ENCODE measurements around the gene FOXP1.

The FOXP1 gene

DNA sequence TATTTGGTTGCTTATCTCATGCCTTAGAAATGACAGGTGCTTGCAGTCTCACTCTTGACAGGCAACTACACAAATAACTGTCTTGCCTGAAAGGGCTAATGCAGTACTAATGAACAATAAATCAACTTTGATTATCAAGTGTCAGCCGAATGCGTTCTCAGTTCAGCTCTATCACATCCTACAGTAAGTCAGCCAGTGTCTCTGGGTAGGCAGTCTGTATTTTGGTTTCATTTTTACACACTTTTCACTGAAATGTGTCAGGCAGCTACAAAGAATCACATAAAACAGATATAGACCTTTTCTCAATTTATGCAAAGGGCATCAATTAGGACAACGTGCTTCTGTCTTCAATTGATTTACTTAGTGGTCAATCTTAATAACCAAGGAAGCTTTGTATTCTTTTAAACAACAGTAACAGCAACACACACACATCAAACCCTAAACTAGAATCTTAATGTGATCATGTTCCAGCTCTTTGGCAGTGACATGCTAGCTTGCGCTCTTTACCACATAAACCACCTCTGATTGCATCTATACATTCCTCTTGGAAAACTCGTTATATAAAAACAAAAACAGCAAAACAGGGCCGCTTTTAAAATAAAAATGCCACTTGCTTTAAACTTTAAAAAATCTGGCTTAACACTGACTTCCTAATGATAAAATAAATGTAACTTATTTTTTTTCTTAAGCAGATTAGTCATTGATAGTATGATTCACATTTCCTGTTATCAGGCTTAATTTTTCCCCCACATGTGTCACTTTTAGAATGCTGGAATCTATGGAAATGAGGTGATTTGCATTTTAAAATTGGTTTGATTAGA lies 520.4 kb downstream of the FOXP1 start:
- DNase-seq, result no peak

DNA sequence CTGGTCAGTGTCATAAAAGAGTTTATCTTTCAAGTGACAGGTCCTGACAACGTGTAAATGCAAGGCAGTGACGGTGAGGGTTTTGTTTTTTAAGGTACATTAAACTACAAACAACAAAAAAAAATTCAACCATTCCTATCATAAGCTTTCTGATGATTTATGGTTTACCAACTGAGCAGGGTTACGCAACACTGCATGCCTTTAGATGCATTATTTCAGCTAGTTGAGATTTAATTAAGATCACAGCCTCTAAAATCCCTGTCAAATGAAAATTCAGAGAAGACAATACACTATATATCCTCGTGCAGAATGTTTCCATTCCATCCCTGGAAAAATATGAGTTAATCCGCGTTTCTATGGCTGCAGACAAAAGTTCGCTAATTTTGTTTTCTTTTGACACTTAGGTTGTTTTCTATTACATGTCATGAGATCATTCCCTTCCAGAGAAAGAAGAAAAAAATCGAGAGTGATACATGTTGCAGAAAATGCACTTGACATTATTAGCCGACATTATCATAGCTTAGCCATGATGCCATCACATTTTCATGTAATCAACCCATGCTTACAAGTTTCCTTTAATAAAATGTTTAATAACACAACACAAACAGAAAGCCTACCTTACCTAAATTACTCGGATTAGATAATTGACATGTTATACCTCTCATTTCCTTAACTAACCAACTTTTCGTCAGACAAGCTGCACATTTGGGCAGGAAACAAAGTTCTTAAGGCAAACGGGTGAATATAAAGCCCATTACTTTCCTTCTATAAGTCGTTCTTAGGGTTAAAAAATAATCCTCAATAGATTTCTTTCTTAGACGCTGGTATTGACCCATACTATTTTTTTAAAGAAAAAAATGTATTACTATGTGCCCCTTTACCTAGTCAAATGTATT lies 521.2 kb downstream of the FOXP1 start:
- DNase-seq, result no peak

DNA sequence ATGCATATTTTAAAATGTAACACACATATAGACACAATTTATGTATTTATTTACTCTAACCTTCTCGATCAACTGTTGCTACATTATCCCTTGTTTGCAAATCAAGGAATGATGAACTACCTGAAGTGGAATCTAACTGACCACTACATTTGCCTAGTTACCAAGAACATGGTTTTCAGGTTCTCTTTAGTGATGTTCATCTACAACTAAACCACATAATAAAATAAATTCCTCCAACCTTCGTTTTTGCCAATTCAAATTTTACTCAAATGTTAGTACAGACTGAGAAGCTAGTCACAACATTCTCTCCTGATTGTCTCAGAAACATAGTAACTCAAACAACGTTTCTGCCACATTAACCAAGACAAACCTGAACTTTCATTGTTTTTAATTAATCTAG lies 521.9 kb downstream of the FOXP1 start:
- no peak for DNase-seq

DNA sequence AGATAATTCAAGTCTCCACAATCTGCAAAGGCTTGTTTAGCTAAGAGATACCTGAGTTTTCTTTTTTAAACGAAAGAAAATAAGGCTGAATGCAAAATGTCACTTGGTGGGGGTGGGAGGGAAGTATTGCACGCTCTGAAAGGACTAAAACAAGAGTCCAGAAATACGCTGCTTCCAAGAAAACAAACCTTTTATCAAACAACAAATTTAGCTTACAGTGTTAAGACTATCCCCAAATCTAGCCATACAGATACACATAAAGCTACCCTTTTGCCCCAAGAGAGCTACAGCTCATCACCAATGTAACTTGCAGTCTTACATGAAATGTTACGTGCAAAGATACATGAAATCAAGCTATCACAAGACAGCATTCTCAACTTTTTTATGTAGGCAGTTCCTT lies 522.5 kb downstream of the FOXP1 start:
- DNase-seq, result no peak

DNA sequence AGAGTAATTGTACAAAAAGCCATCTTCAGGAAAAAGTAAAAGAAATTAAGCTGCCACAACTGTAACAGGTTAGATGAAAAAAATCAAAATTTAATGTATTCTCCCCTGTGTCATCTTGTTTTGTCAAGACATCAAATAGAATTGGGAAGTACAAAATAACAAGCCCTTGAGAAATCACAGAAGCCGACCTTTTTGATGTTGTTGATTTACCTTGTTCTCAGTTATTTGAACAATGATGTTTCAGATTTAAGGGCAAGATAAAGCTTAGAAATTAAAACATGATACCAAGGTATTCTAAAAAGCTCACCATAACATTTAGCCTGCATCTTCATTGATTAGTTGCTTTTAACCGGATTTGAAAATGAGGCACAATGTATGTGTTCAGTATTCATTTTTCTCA lies 523.0 kb downstream of the FOXP1 start:
- DNase-seq, result no peak

DNA sequence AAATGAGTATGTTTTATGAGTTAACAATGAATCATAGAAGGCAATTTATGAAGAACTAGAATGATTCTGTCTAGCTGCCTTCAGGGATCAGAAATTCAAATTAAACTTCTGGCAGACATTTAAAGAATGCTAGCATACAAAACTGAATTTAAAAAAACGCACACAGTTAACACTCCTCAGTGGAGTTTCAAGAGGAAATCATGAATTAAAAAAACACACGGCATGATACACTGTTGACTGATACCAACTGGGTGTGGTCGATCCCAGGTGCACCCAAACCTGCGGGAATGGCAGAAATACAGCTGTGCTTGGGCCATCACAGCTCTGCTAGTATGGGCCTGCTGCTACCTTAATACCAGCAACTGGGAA lies 526.0 kb downstream of the FOXP1 start:
- DNase-seq, result no peak

DNA sequence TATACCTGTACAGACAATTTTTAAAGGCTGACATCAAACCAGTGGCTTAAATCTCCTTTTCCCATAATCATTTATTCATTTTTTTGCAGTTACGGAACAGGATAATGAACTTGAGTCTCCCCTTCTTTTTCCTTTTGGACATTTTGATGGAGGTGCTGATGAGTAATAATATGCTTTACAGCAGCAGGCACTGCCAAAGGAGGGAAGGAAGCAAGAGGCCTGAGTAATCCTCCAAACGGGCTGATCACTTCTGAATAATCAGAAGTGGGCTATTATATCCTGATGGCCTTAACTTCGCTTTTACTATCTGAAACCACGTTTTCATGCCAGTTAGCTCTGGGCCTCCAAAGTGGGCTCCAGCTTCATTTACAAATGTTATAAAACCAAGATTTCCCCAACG lies 527.2 kb downstream of the FOXP1 start:
- DNase-seq, result no peak

DNA sequence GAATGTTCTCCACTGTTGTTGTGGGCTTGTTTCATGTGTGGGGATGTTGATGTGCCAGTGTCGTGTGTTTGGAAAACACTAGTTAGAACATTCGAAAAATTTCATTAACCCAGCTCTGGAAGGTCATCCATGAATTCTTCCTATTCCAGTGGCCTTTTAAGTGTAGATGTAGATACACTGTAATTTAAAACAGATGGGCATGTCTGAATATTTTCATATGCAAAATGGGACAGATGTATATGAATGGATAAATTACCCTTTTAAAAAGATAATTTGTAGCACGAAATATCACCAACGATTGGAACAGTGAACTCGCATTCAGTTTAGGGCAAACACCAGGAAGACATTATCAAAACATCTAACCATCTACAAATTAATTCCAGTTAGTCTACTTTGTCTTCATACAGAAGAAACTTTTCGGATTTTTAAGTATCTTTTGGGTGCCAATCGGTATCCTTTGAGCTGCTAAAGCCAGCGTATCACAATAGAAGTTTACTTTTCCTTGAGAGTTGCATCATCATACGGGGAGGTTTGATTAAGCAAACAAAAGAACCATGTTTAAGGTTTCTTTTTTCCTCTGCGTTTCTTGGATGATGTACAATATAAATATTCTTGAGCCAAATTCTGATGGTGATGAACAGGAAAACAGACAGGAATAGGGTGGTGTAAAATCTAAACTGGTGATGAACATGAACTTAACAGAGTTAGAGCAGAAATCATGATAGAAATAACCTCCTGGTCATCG lies 528.1 kb downstream of the FOXP1 start:
- DNase-seq, result no peak

DNA sequence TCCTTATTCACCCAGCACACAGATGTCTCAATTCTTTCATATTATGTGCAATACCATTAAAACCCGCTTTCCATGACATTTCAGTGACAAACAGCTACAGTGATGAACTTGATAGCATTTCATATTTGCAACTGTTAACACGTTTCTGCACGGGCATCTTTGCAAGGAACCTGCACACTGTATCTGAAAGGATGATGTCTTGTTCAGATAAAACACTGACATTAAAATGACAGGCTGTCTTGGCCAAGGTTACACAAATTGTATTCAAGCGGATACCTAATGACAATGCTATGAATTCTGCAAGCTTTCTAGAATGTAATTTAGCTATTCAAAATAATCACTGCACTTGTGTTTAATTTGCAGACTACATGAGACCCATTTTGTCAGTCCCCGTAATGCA lies 529.2 kb downstream of the FOXP1 start:
- DNase-seq, result no peak

DNA sequence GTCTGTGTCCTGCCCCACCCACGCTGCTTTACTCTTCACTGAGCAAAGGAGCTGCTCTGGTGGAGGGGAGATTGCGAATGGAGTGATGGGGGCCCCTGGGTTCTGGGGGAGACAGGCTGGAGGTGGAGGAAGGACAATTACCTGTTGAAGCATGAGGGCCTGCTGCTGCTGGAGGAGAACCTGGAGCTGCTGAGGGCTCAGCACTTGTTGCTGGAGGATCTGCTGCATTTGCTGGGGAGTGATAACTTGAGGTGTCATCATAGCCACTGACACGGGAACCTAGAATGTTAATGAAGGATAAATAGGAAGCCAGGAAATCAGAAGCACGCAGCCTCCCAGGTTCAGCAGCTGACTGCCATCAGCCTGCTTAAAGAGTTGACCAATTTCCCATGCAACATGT lies 530.0 kb downstream of the FOXP1 start:
- no peak for DNase-seq

DNA sequence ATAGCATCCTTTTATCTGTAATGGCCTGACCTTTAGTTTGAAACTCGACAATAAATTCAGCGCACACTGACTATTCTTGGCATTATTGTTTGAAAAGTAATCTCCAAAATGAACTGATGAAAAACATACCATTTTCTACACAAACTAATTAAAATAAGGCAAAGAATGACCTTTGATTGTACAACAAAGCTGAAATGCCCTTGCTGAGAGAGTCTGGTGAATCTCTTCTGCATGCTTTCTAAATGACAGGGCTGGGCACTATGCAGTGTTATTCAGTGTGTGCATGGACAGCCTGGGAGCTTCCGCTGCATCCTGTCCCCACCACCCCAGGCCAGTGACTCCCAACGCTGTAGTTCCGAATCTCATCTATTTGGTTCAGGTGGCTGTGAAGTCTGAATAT lies 530.8 kb downstream of the FOXP1 start:
- DNase-seq, result no peak

DNA sequence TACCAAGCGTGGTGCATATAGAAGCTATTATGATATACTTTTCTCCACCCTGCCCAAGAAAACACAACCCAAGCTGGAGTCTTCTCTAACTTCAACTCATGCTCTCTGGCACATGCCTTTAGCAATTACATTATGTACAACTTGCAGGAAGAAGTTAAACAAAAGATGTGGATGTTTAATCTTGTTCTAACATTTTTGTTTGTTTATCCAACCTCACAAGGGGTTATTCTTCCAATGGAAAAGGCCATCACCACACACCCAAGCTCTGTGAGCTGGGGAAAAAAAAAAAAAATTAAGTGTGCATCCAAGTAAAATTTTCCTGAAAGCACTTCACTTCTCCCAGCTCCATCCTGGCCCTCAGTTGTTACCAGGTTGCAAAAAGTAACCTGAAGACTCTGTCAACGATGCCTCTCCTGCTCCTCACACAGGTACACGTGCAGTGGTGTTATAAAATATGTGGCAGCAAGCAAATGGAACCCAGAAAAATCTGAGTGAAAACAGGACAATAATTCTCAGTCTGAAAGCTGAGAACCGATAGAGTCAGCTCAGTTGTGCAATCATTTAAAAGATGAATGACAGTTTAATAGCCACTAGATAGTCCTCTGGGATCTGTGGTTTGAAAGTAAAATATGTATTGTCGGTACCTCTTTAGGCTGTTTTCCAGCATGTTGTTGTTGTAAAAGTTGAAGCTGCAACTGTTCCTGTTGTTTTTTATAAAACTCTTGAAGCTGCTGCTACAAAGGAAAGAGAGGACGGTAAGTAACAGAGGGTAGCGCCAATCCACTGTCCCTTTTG lies 531.4 kb downstream of the FOXP1 start:
- no peak for DNase-seq

DNA sequence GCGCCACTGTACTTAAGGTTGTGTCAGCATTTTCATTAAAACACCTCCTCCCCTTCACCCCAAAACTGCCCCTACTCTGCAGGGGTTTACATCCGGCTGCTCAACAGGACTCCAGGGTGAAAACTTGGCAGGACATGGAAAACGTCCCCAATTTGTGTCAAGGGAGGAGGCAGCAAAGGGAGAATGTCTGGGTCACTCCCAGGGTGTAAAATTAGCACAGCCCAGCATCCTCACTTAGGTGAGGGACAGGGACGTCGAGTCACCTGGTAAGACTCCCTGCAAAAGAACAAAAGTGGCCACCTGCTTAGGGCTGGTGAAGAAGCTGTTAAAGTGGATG lies 532.3 kb downstream of the FOXP1 start:
- no peak for DNase-seq

DNA sequence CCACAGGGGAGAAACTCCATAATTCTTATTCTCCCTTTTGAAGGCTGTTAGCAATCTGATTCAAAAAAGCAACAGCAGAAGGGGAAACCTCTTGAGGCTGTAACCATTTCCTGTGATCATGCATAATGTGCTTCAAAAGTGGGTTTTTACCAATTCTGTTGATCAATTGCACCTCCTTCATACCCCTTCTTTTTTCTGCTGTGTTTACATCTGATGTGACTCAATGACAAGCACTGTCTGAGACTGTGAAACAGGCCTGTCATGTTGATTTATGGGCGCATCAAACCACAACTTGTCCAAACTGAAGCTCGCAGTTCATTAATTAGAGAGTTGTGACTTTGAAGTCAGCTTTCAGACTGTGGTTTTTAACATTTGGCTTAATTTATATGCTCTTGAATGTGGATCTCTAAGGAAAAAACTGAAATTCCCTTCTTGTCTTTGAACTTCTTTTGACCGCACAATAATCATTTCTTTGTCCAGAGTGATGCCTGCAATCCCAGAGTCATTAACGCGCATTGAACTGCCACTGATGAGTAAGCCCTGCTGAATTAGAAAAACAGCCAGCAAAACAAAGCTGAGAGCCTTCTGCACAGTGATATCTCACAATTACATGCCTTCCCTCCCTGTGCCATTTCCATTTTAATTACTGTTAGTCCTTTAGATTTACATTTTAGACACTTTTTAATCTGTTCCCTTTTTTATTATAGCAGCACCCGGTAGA lies 532.8 kb downstream of the FOXP1 start:
- DNase-seq, result no peak

DNA sequence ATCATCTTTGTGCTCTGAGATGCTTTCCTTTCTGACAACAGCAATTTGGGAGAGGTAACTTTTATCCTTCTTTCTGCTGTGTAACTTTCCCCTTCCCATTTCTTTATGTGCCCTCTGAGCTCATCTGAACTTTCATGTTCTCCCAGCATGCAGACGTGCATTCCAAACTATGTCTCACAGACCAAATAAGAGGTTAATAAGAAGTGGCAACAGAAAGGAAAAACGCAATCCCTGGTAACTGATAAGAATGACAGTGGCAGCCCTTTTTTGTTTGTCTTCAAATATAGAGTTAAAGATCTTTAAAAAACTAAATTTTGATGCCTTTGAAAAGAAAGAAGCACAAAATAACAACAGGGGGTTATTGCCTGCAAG lies 533.4 kb downstream of the FOXP1 start:
- no peak for DNase-seq

DNA sequence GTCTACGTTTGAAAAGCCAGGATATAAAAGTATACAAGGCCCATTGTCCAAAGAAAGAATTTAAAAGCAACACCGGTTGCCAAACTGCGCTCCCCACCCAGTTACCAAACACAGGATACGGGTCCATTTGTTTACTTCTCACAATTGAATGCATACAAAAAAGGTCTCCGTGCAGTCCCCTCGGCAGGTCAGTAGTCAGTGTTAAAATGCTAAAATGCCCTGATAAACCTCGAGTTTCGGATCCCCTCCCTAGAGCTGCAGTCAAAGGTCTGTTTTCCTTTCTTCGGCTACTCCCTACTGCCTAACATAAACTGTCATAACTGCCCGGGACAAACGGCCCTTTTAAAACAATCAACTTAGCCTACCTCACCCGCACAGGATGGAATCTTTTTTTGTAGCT lies 534.6 kb downstream of the FOXP1 start:
- no peak for DNase-seq

DNA sequence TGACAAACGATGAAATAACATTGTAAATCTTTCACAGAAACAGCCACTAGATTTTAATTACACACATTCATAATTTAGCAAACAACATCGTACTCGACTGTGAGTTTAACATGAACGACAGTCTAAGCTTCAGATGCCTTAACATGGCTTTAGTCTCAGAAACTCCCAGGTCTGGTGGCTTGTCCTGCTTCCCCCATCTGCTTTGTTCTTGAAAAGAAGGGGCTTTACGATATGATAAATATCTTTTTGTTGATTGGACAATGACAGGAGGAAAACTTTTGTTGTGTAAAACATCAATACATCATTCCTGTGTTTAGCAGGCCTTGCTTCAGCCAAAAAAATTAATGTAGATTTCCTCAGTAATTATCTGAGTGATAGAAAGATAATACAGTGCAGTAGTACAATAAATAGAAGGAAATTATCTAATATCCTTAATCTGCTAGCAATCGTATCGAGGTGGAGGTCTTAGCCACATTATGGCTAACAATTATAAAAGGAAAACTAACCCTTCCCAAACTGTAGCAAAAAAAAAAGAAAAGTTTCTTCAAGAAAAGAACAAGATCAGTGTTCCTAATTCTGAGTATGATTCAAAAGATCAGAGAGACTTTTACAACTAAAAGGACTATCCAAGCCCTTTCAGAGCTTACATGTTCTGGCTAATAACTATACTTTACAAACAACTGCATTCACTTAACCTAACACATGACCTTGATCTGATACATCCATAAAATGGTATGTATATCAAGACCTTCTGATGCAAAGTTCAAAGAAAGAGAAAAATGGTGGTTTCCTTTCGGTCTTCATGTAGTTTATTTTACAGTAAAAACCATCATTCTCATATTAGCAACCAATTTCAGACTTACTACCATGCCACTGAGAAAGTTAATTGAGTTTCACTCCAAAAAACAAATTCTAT lies 535.7 kb downstream of the FOXP1 start:
- DNase-seq, result no peak

DNA sequence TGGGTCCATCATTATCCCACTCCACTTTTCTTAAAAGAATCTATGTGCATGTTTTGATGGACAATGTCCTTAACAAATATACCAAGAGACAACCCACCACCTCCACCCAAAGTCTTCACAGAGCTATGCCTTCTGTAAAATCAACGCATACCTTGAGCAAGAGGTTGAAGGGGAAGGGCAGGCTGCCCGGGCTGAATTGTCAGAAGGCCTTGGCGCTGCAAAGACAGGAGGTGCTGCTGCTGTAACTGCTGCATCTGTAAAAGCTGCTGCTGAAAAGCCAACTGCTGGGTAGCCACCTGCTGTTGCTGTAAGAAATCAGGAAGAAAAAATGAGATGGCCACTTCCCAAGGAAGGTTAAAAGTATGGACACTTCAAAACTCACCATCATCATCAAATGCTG lies 536.7 kb downstream of the FOXP1 start:
- no peak for DNase-seq

DNA sequence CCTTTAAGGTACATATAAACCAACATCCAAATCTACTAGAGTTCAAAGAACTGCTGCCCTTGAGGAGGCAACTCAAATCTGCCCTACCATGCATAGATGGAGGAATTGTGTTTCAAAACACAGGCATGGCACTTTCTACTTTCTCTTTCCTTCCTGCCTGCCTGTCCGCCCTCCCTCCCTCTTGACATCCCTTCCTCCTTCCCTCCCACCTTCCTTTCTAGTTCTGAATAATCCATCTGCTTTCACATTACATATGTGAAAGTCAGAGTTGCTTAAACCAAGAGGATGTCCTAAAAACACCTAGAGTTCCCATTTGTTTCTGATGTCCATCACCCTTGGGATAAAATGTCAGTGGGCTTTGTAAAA lies 537.6 kb downstream of the FOXP1 start:
- DNase-seq, result no peak

DNA sequence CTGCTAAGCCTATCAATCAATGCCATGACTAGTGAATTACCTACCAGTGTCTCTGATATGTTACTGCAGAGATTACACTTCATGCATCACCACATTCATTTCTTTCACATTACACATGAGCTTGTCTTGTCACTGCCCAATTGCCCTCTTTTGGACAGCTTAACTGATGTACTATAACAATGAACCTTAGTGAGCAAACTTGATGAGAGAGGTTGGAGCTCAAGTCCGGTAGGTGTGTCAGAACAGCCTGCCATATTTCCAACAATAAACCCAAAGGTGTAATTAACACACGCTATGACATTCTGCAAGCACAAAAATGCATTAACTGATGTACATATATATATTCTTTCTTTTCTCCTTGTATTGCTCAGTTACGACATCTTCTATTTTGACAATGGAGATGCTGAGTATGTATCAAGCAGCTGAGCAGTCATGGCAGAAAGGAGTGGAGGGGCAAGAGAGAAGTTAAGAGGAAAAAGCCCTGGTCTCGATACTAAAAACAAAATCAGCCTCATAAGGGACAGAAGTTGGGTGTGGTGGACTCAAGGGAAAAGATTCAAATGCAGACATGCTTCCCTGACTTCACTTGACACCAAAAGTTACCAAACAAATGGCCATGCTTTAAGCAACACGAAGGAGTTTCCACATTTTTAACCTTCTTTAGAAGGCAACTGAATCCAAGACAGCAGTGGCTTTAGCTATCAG lies 538.2 kb downstream of the FOXP1 start:
- DNase-seq, result no peak

DNA sequence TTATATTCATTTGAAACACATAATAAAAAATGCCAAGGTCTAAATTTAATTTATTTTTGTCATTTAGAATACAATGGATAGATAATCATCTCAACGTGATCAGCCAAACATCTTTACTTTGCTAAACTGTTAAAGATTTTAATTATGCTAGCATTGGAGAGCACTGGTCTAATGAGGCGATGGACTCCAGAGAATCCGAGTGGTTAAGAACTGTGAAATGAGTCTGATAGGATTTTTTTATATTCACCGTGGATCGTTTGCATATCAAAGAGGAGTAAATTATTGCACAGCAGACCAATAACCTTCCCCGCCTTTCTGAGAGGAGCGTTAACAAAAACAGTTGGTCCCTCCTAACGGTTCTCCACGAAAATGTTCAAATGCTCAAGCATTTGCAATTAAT lies 540.8 kb downstream of the FOXP1 start:
- no peak for DNase-seq

All from stimulated activated CD8-positive, alpha-beta memory T cell treated with anti-CD3 and anti-CD28 coated beads, Interleukin-4, amount 100 ng/mL, for 48 hours (primary cell).